ENCODE measurements around the gene FARP2. TPM values are rescaled to one million over a fixed set of nuclear protein-coding genes. Genes with fewer than 3 reads are reported as not detected.
A peak's percentile ranks its signal among the peaks of the same experiment; 100 is the strongest.

FARP2 gene
- total and polyA plus RNA-seq, 2 of the 13 experiments (the other 11 are each of a cell fraction or from before 2014, with no cell fraction given) = 28.0 to 45.4 TPM

DNA sequence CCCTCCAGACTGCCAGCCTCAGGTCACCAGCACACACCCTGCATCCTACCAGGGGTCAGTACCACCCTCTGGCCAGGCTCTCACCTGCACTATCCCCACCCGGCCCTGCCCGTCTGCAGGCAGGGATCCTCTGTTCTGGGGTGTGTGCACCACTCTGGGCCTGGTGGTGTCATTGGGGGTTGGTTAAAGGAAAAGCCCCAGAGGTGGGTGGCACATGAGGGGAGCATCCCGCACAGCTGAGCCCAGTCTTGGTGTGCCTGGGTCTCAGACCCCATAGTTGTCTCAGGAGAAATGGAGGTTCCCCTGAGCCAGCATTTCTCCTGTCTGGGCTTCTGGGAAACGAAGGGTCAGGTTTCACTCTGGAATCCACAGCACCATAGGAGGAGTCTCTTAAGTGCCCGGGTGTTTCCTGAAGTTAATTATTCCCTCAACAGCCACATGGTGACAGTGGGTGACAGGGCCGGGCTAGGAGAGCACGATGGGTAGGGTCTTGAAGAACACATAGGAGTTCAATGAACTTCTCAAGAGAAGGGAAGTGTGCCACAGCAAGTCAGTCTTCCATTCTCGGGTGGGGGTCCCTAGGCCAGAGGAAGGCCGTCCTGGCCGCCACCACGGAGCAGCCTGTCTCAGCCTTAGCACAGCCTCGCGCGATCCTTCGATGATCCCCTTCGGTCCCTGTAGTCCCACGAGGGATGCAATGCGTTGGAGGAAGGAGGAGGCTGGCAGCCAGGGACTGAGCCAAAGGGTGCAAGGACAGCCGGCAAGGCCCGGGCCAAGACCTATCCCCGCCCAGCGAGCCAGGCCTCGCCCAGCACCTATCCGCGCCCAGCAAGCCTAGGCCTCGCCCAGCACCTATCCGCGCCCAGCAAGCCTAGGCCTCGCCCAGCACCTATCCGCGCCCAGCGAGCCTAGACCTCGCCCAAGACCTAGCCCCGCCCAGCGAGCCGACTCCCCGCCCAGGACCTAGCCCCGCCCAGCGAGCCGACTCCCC is 1.1 kb upstream of the FARP2 start (continued):
- TF ChIP-seq FOXO1 (CRISPR knock-in tag; IDR thresholded peaks at IDR 0.05) (peak; percentile 36; the same call in 1 of the 2 replicates), IKZF1 (IDR thresholded peaks at IDR 0.05) (no peak), ZNF253 (CRISPR knock-in tag; IDR thresholded peaks at IDR 0.05; ENCODE audit: borderline replicate concordance) (no peak), ZNF160 (CRISPR knock-in tag; IDR thresholded peaks at IDR 0.05) (no peak; the same call in 1 of the 2 replicates), ZBTB7B (CRISPR knock-in tag; IDR thresholded peaks at IDR 0.05) (no peak), POLR2AphosphoS5 (IDR thresholded peaks at IDR 0.05; ENCODE audit: low read depth, low read length) (peak; percentile 66; the same call in 1 of the 2 replicates), ZNF615 (CRISPR knock-in tag; IDR thresholded peaks at IDR 0.05; ENCODE audit: borderline replicate concordance) (no peak), SAP130 (CRISPR knock-in tag; IDR thresholded peaks at IDR 0.05; ENCODE audit: low read depth) (peak; percentile 75), ZNF225 (CRISPR knock-in tag; IDR thresholded peaks at IDR 0.05) (no peak), ZNF598 (CRISPR knock-in tag; IDR thresholded peaks at IDR 0.05; ENCODE audit: borderline replicate concordance) (peak; percentile 57; the same call in 1 of the 2 replicates)
- TF ChIP-seq, protein P1, sequence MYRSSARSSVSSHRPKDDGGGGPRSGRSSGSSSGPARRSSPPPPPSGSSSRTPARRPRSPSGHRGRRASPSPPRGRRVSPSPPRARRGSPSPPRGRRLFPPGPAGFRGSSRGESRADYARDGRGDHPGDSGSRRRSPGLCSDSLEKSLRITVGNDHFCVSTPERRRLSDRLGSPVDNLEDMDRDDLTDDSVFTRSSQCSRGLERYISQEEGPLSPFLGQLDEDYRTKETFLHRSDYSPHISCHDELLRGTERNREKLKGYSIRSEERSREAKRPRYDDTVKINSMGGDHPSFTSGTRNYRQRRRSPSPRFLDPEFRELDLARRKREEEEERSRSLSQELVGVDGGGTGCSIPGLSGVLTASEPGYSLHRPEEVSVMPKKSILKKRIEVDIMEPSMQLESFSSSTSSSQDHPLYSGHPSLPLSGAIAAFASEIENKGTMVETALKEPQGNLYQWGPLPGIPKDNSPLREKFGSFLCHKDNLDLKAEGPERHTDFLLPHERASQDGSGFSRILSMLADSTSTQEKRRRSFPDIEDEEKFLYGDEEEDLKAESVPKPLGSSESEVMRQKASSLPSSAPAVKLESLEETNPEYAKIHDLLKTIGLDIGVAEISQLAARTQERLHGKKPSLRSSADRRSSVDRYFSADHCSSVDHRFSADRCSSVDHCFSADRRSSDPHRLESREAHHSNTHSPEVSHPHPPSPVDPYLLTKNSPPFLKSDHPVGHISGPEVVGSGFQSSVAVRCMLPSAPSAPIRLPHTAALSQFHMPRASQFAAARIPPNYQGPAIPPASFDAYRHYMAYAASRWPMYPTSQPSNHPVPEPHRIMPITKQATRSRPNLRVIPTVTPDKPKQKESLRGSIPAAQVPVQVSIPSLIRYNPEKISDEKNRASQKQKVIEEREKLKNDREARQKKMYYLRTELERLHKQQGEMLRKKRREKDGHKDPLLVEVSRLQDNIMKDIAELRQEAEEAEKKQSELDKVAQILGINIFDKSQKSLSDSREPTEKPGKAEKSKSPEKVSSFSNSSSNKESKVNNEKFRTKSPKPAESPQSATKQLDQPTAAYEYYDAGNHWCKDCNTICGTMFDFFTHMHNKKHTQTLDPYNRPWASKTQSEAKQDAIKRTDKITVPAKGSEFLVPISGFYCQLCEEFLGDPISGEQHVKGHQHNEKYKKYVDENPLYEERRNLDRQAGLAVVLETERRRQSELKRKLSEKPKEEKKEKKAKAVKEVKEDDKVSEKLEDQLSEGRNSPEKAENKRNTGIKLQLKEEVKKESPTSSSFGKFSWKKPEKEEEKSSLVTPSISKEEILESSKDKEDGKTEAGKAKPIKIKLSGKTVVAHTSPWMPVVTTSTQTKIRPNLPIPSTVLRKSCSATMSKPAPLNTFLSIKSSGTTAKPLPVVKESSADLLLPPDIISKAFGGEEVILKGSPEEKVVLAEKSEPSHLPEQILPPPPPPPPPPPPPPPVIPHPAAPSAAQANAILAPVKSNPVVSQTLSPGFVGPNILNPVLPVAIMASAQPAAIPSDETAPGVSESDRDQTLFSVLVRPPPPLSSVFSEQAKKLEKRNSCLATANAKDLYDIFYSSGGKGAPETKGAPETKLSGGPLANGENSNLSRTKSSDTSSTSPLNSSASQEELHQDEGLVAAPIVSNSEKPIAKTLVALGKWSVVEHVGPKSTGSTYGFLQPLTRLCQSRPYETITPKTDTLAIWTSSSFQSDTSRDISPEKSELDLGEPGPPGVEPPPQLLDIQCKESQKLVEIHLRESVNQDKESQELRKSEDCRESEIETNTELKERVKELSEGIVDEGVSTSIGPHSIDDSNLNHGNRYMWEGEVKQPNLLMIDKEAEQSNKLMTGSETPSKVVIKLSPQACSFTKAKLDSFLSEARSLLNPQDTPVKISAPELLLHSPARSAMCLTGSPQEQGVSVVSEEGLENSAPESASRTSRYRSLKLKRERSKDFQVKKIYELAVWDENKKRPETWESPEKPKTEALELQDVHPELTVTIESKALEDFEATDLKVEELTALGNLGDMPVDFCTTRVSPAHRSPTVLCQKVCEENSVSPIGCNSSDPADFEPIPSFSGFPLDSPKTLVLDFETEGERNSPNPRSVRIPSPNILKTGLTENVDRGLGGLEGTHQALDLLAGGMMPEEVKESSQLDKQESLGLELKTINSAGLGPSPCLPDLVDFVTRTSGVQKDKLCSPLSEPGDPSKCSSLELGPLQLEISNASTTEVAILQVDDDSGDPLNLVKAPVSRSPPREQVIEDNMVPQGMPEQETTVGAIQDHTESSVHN (CRISPR knock-in tag; IDR thresholded peaks at IDR 0.05) = peak; percentile 19; the same call in 1 of the 2 replicates
- TF ChIP-seq, protein P2, sequence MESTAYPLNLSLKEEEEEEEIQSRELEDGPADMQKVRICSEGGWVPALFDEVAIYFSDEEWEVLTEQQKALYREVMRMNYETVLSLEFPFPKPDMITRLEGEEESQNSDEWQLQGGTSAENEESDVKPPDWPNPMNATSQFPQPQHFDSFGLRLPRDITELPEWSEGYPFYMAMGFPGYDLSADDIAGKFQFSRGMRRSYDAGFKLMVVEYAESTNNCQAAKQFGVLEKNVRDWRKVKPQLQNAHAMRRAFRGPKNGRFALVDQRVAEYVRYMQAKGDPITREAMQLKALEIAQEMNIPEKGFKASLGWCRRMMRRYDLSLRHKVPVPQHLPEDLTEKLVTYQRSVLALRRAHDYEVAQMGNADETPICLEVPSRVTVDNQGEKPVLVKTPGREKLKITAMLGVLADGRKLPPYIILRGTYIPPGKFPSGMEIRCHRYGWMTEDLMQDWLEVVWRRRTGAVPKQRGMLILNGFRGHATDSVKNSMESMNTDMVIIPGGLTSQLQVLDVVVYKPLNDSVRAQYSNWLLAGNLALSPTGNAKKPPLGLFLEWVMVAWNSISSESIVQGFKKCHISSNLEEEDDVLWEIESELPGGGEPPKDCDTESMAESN (CRISPR knock-in tag; conservative IDR thresholded peaks at IDR 0.05) = peak; percentile 61; the same call in 1 of the 2 replicates
- TF ChIP-seq, protein P3, sequence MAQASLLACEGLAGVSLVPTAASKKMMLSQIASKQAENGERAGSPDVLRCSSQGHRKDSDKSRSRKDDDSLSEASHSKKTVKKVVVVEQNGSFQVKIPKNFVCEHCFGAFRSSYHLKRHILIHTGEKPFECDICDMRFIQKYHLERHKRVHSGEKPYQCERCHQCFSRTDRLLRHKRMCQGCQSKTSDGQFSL (CRISPR knock-in tag; IDR thresholded peaks at IDR 0.05) = no peak
- TF ChIP-seq, protein P4, sequence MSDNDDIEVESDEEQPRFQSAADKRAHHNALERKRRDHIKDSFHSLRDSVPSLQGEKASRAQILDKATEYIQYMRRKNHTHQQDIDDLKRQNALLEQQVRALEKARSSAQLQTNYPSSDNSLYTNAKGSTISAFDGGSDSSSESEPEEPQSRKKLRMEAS (IDR thresholded peaks at IDR 0.05) = peak; percentile 68
- TF ChIP-seq, protein P5, sequence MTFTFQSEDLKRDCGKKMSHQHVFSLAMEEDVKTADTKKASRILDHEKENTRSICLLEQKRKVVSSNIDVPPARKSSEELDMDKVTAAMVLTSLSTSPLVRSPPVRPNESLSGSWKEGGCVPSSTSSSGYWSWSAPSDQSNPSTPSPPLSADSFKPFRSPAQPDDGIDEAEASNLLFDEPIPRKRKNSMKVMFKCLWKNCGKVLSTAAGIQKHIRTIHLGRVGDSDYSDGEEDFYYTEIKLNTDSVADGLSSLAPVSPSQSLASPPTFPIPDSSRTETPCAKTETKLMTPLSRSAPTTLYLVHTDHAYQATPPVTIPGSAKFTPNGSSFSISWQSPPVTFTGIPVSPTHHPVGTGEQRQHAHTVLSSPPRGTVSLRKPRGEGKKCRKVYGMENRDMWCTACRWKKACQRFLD (CRISPR knock-in tag; IDR thresholded peaks at IDR 0.05; ENCODE audit: borderline replicate concordance) = no peak

Data from HepG2 (cell line).